K562 (cell line): ENCODE results near the gene MAN1A1. TPM values are rescaled to one million over a fixed set of nuclear protein-coding genes. Genes with fewer than 3 reads are reported as not detected.

Source experiments
- ATAC-seq: fragments of 200-7000 bp; cut with Tn5 transposase; 3 replicates; pipeline ENCODE4 v1.9.1; 2020; ENCODE audit warnings: moderate library complexity
- BruUV-seq: library from RNA; stranded (reverse); fragments of 400-500 nt; replicated peaks from 2 replicates; lab custom pipeline; 2021; lab: Mats Ljungman, UMichigan
- CTCF ChIA-PET: fragments of 300-600 bp; formaldehyde crosslinking; extraction: SDS; loops from one replicate; lab custom pipeline; 2021; ENCODE audit warnings: low intra/inter-chr PET ratio; lab: Yijun Ruan, JAX
- POLR2A ChIA-PET: fragments of 300-600, 350-650 bp; sonication (Branson Sonifier 250); formaldehyde crosslinking; extraction: SDS; loops from one replicate; lab custom pipeline; 2021; ENCODE audit warnings: antibody characterized with exemption, inconsistent platforms; lab: Yijun Ruan, JAX
- DNase-seq, 4 experiments: peaks; one replicate each; pipeline versions ENCODE4 v3.0.0 to v3.0.0-alpha.2; 2011 to 2018; ENCODE audit warnings: low spot score in 3 of 4, mixed read lengths in 3 of 4; ENCODE audit errors: extremely low read depth in 1 of 4
- FAIRE-seq: peaks from 2 replicates; lab custom pipeline; 2011; peaks lifted over from hg19 to GRCh38; lab: Jason Lieb, UNC
- H2AFZ ChIP-seq: 2 replicates; pipeline ENCODE4 v1.6.0; 2011; ENCODE audit warnings: low read depth, low read length, control low read depth, inconsistent platforms
- H3K27ac ChIP-seq: fragments of 200-600 bp; 3 replicates; pipeline ENCODE4 v1.8.0; 2011; ENCODE audit warnings: low read depth, mild to moderate bottlenecking, control low read depth, inconsistent platforms, low read length, moderate library complexity, mixed read lengths; ENCODE audit errors: extremely low read depth
- H3K27me3 ChIP-seq, 2 experiments: fragments of 300-600 bp in 1 of 2; 2 replicates in 1 of 2; 3 replicates in 1 of 2; pipeline versions ENCODE4 v1.6.0 to v1.8.0; 2011; ENCODE audit warnings: inconsistent platforms in 2 of 2, low read length in 2 of 2, mild to moderate bottlenecking in 1 of 2, mixed read lengths in 1 of 2, moderate library complexity in 1 of 2; ENCODE audit not compliant: control insufficient read depth in 2 of 2, insufficient read depth in 2 of 2
- H3K36me3 ChIP-seq: fragments of 300-600 bp; 3 replicates; pipeline ENCODE4 v1.8.0; 2011; ENCODE audit warnings: mild to moderate bottlenecking, low read length, inconsistent platforms; ENCODE audit not compliant: control insufficient read depth, insufficient read depth
- H3K4me1 ChIP-seq, 2 experiments: fragments of 200-600 bp in 1 of 2; replicated peaks in 1 of 2; 2 replicates in 1 of 2; 3 replicates in 1 of 2; pipeline versions ENCODE4 v1.5.1 to v1.8.0; 2011; ENCODE audit warnings: inconsistent platforms in 2 of 2, low read length in 2 of 2, mild to moderate bottlenecking in 1 of 2, mixed read lengths in 1 of 2, moderate library complexity in 1 of 2; ENCODE audit not compliant: control insufficient read depth in 2 of 2, insufficient read depth in 2 of 2
- H3K4me2 ChIP-seq: 2 replicates; pipeline ENCODE4 v1.6.1; 2011; ENCODE audit warnings: low read length, control low read depth, inconsistent platforms, mixed read lengths; ENCODE audit not compliant: insufficient read depth
- H3K4me3 ChIP-seq: fragments of 200-600 bp; sonication (generic), shearing (Covaris generic); 2 replicates; pipeline ENCODE4 v1.5.1; 2016; ENCODE audit warnings: control low read depth, inconsistent platforms
- H3K79me2 ChIP-seq: fragments of 200-600 bp; 3 replicates; pipeline ENCODE4 v1.8.0; 2011; ENCODE audit warnings: low read length, inconsistent platforms; ENCODE audit not compliant: control insufficient read depth, insufficient read depth
- H3K9ac ChIP-seq, 2 experiments: 2 replicates each; pipeline versions ENCODE4 v1.6.0 to v1.6.1; 2011; ENCODE audit warnings: low read depth in 2 of 2, low read length in 2 of 2, control low read depth in 1 of 2, inconsistent platforms in 1 of 2, mild to moderate bottlenecking in 1 of 2, mixed read lengths in 1 of 2; ENCODE audit not compliant: insufficient read depth in 1 of 2
- H3K9me1 ChIP-seq: one replicate; pipeline ENCODE4 v1.6.0; 2011; ENCODE audit warnings: inconsistent platforms, mild to moderate bottlenecking, low read length, moderate library complexity; ENCODE audit not compliant: control insufficient read depth, insufficient read depth
- H3K9me3 ChIP-seq: replicated peaks from 2 replicates; pipeline ENCODE4 v1.5.1; 2011; ENCODE audit warnings: low read depth, low read length, inconsistent platforms; ENCODE audit not compliant: control insufficient read depth, insufficient read depth
- H4K20me1 ChIP-seq: replicated peaks from 2 replicates; pipeline ENCODE4 v1.6.1; 2011; ENCODE audit warnings: low read length, inconsistent platforms, mixed read lengths; ENCODE audit not compliant: control insufficient read depth, insufficient read depth
- CHCHD3 ChIP-seq: fragments of 250-450 bp; sonication (Bioruptor Pico); IDR thresholded peaks from 2 replicates; pipeline ENCODE4 v2.1.2; 2022; ENCODE audit warnings: mild to moderate bottlenecking
- ETS2 ChIP-seq: IDR thresholded peaks from 2 replicates; pipeline ENCODE4 v1.6.1; 2016; ENCODE audit warnings: borderline replicate concordance, missing genetic modification characterization, mild to moderate bottlenecking, moderate library complexity, missing compliant biosample characterization; ENCODE audit not compliant: poor library complexity, severe bottlenecking
- FIP1L1 ChIP-seq: fragments of 200-400 bp; formaldehyde crosslinking; IDR thresholded peaks from 2 replicates; pipeline ENCODE4 v1.6.1; 2018; ENCODE audit warnings: mild to moderate bottlenecking, low read depth, low read length; ENCODE audit not compliant: poor library complexity, severe bottlenecking
- FOXK1 ChIP-seq: sonication (generic); formaldehyde crosslinking; IDR thresholded peaks from 2 replicates; pipeline ENCODE4 v1.8.0; 2022; ENCODE audit warnings: missing genetic modification reagents, mild to moderate bottlenecking, borderline replicate concordance
- FOXP1 ChIP-seq: sonication (generic); formaldehyde crosslinking; IDR thresholded peaks from 2 replicates; pipeline ENCODE4 v1.8.0; 2022; ENCODE audit warnings: mild to moderate bottlenecking, missing genetic modification reagents
- HDAC2 ChIP-seq: fragments of 450-650 bp; IDR thresholded peaks from 2 replicates; pipeline ENCODE4 v1.6.1; 2016; ENCODE audit warnings: mild to moderate bottlenecking
- KDM5B ChIP-seq: fragments of 200-600 bp; sonication (generic); IDR thresholded peaks from 2 replicates; pipeline ENCODE4 v1.6.1; 2012; ENCODE audit warnings: low read depth, mild to moderate bottlenecking, moderate library complexity, low read length, control low read depth, inconsistent platforms; ENCODE audit not compliant: insufficient replicate concordance
- NONO ChIP-seq, 2 experiments: fragments of 200-400 bp in 1 of 2; fragments of 450-650 bp in 1 of 2; formaldehyde crosslinking in 1 of 2; IDR thresholded peaks; 2 replicates each; pipeline ENCODE4 v1.6.1; 2017; ENCODE audit warnings: low read depth in 2 of 2, mild to moderate bottlenecking in 2 of 2, moderate library complexity in 2 of 2, low read length in 1 of 2
- SIN3B ChIP-seq: fragments of 450-650 bp; IDR thresholded peaks from 2 replicates; pipeline ENCODE4 v1.6.1; 2017; ENCODE audit warnings: low read depth, mild to moderate bottlenecking, moderate library complexity
- TCFL5 ChIP-seq: fragments of 250-450 bp; sonication (Bioruptor Pico); conservative IDR thresholded peaks from 2 replicates; pipeline ENCODE4 v1.6.1; 2021; ENCODE audit warnings: mild to moderate bottlenecking, moderate library complexity, matching md5 sums
- XRCC3 ChIP-seq: fragments of 450-650 bp; IDR thresholded peaks from 2 replicates; pipeline ENCODE4 v1.6.1; 2017; ENCODE audit warnings: mild to moderate bottlenecking, moderate library complexity
- ZC3H11A ChIP-seq: IDR thresholded peaks from 2 replicates; pipeline ENCODE4 v1.6.1; 2012; ENCODE audit warnings: low read depth, low read length, improper control_type of control experiment
- ZNF395 ChIP-seq: fragments of 200-800 bp; sonication (Bioruptor generic); IDR thresholded peaks from 2 replicates; pipeline ENCODE4 v1.6.1; 2017; ENCODE audit warnings: missing genetic modification characterization, missing compliant biosample characterization
- ZNF408 ChIP-seq: fragments of 250-450 bp; sonication (Bioruptor Pico); IDR thresholded peaks from 2 replicates; pipeline ENCODE4 v1.4.0; 2020; ENCODE audit warnings: low read depth, mild to moderate bottlenecking, moderate library complexity
- ZNF57 ChIP-seq: fragments of 450-650 bp; formaldehyde crosslinking; IDR thresholded peaks from 2 replicates; pipeline ENCODE4 v1.4.0; 2020; ENCODE audit warnings: mild to moderate bottlenecking, moderate library complexity
- in situ Hi-C: fragments of 300-500 bp; cut with MboI; formaldehyde crosslinking; loops from 4 replicates; pipeline ENCODE4 v1.15.0; 2018; ENCODE audit warnings: inconsistent platforms, mixed read lengths
- intact Hi-C: fragments of 100-400 bp; cut with micrococcal nuclease; formaldehyde crosslinking; loops from 2 replicates; pipeline ENCODE4 v1.14.2; 2022
- polyA plus RNA-seq, 8 experiments: library from polyadenylated mRNA; depleted of rRNA in 4 of 8; stranded (reverse) in 5 of 8; unstranded in 3 of 8; fragments of >200 nt; fragmentation: Nextera tagmentation in 2 of 8; fragmentation: Illumina TruSeq in 1 of 8; extraction: Ambion mirVana in 2 of 8; extraction: Trizol in 1 of 8; gene quantifications; 2 replicates each; pipeline versions ENCODE4 v1.2.1 to v1.2.3, GENCODE V29; 2011 to 2014; ENCODE audit warnings: inconsistent platforms in 1 of 8, missing spikeins in 1 of 8
- total RNA-seq, 7 experiments: library from RNA; depleted of rRNA in 6 of 7; stranded (reverse); fragments of >200 nt in 6 of 7; fragmentation: Illumina TruSeq in 2 of 7; extraction: Trizol in 2 of 7; gene quantifications; 2 replicates each; pipeline versions ENCODE4 v1.2.1 to v1.2.3, GENCODE V29; 2011 to 2021; ENCODE audit warnings: low replicate concordance in 1 of 7
- TF ChIP-seq, protein P1 (sequence below): sonication (generic); formaldehyde crosslinking; IDR thresholded peaks from 2 replicates; pipeline ENCODE4 v1.8.0; 2022; ENCODE audit warnings: mild to moderate bottlenecking, missing genetic modification reagents

MAN1A1 gene
- total and polyA plus RNA-seq, 9 of the 15 experiments (the other 6 are each of a cell fraction or from before 2014, with no cell fraction given) = 24.5 to 78.4 (median 59.7) TPM

- no peak overlapping the region for H2AFZ ChIP-seq
- DNase-seq = no peak
- no peaks in the 10 kb centered on the region for H3K36me3 ChIP-seq
- H3K4me3 ChIP-seq = no peak overlapping the region
- no peaks in the 10 kb centered on the region for H3K4me1 ChIP-seq
- intact Hi-C loops = no loop called here
- H3K4me2 ChIP-seq = no peak overlapping the region
- H3K9me1 ChIP-seq = no peaks in the 10 kb centered on the region
- no peak for FAIRE-seq
- H3K79me2 ChIP-seq = no peaks in the 10 kb centered on the region
- H3K27ac ChIP-seq = no peak overlapping the region
- in situ Hi-C loops = no loop called here
- CTCF ChIA-PET = no interaction called here
- no TSS peak for BruUV-seq
- H3K9ac ChIP-seq = no peak overlapping the region
- ATAC-seq = no peak
- no peaks in the 10 kb centered on the region for H4K20me1 ChIP-seq
- TF ChIP-seq, protein P1, sequence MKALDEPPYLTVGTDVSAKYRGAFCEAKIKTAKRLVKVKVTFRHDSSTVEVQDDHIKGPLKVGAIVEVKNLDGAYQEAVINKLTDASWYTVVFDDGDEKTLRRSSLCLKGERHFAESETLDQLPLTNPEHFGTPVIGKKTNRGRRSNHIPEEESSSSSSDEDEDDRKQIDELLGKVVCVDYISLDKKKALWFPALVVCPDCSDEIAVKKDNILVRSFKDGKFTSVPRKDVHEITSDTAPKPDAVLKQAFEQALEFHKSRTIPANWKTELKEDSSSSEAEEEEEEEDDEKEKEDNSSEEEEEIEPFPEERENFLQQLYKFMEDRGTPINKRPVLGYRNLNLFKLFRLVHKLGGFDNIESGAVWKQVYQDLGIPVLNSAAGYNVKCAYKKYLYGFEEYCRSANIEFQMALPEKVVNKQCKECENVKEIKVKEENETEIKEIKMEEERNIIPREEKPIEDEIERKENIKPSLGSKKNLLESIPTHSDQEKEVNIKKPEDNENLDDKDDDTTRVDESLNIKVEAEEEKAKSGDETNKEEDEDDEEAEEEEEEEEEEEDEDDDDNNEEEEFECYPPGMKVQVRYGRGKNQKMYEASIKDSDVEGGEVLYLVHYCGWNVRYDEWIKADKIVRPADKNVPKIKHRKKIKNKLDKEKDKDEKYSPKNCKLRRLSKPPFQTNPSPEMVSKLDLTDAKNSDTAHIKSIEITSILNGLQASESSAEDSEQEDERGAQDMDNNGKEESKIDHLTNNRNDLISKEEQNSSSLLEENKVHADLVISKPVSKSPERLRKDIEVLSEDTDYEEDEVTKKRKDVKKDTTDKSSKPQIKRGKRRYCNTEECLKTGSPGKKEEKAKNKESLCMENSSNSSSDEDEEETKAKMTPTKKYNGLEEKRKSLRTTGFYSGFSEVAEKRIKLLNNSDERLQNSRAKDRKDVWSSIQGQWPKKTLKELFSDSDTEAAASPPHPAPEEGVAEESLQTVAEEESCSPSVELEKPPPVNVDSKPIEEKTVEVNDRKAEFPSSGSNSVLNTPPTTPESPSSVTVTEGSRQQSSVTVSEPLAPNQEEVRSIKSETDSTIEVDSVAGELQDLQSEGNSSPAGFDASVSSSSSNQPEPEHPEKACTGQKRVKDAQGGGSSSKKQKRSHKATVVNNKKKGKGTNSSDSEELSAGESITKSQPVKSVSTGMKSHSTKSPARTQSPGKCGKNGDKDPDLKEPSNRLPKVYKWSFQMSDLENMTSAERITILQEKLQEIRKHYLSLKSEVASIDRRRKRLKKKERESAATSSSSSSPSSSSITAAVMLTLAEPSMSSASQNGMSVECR (CRISPR knock-in tag) = no peak
- no peak for TF ChIP-seq ETS2 (tag)
- TF ChIP-seq ZNF408 (CRISPR knock-in tag) = no peak
- TF ChIP-seq NONO (IDR thresholded peaks at IDR 0.05; ENCODE audit: low read depth in 2 of 2, low read length in 1 of 2) = no peak
- TF ChIP-seq XRCC3 = no peak
- no peak for TF ChIP-seq FIP1L1
- TF ChIP-seq ZNF395 (CRISPR knock-in tag) = no peak
- TF ChIP-seq SIN3B = no peak
- no peak for TF ChIP-seq ZNF57 (CRISPR knock-in tag)
- TF ChIP-seq HDAC2 = no peak
- TF ChIP-seq KDM5B = no peak
- TF ChIP-seq CHCHD3 = no peak
- no peak for TF ChIP-seq TCFL5
- no peak for TF ChIP-seq FOXK1 (CRISPR knock-in tag)
- no peak for TF ChIP-seq ZC3H11A
- TF ChIP-seq FOXP1 (CRISPR knock-in tag) = no peak
- H3K27me3 ChIP-seq = no peaks in the 10 kb centered on the region
- POLR2A ChIA-PET = no interaction called here
- H3K9me3 ChIP-seq = no peaks in the 10 kb centered on the region
Measured at GRCh38 chr6:119384444-119384843, 34.9 kb upstream of the MAN1A1 start.
